ENCODE results near the gene POU2F3. TPM values are rescaled to one million over a fixed set of nuclear protein-coding genes. Genes with fewer than 3 reads are reported as not detected.

POU2F3 gene
- total and polyA plus RNA-seq, 2 of the 8 experiments (the other 6 are each of a cell fraction or from before 2014, with no cell fraction given), result 1.0 to 2.1 TPM

DNA sequence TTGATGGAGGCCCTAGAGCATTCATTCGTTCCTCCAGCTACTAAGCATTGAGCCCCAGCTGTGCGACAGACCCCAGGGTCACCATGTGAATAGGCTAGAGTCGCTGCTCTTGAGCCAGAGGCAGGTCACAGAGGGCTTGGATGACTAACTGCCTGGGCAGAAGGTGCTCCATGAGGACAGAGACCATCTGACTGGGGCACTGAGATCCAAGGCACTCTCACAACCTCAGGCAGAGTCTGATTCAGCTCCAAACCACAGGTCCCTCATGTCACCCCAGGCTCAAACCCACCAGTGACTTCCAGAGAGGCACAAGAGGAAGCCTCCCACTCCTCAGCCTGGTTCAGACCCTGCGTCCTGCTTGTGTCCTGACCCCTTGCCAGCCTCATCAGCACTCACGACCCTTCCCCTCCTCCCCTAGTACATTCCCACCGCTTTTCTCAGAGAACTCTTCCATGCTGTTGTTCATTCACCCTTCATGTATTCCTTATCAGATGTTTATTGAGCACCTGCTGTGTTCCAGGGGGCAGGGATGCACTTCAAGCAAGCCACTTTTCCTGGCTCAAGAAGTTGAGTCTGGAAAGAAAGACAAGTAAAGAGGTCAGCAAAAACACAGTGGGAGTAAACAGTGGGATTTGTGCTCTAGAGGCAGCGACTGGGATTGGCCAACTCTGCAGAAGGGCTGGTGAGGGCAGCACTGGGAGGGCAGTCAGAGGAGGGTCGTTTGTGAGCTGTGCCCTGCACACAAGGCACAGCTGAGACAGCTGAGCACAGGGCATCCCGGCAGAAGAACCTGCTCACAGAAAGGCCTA is 19.8 kb upstream of the POU2F3 start:
- Histone ChIP-seq H3K18ac (ENCODE audit: extremely low read depth, low read length) (no peak overlapping the region), H3K4ac (replicated peaks; ENCODE audit: insufficient read length, low read depth, low read length) (no peak overlapping the region), H3K4me3 (ENCODE audit: extremely low read depth in 1 of 4, insufficient read depth in 2 of 4, low read depth in 3 of 4, low read length in 4 of 4) (no peak overlapping the region), H3K56ac (replicated peaks; ENCODE audit: insufficient read length, low read depth, low read length) (no peak overlapping the region), H4K91ac (replicated peaks; ENCODE audit: insufficient read length, low read length) (no peak overlapping the region), H3K23ac (ENCODE audit: insufficient read length) (no peak overlapping the region), H2BK5ac (ENCODE audit: low read depth, low read length) (no peak overlapping the region), H3K9ac (replicated peaks in 1 of 4; ENCODE audit: extremely low read depth in 1 of 4, low read depth in 3 of 4, low read length in 3 of 4) (no peak overlapping the region), H3K14ac (ENCODE audit: insufficient read length) (no peak overlapping the region), H2AFZ (ENCODE audit: low read length) (no peak overlapping the region), H4K20me1 (replicated peaks in 1 of 2; ENCODE audit: control insufficient read depth in 1 of 2, insufficient read depth in 2 of 2, low read length in 2 of 2) (peaks cover 0 to 2% of the 10 kb centered on the region in 2 experiments), H3K23me2 (ENCODE audit: low read depth, low read length) (no peaks in the 10 kb centered on the region), H3K9me3 (ENCODE audit: insufficient read depth in 2 of 2, low read depth in 1 of 2, low read length in 1 of 2) (no peaks in the 10 kb centered on the region), H3K4me2 (ENCODE audit: insufficient read depth in 1 of 2, low read depth in 2 of 2, low read length in 2 of 2) (no peak overlapping the region), H3K79me2 (ENCODE audit: control insufficient read depth in 1 of 2, insufficient read depth in 2 of 2, low read length in 2 of 2) (no peaks in the 10 kb centered on the region), H2BK12ac (ENCODE audit: low read depth, low read length) (no peak overlapping the region), H4K5ac (ENCODE audit: insufficient read length, low read depth, low read length) (no peak overlapping the region), H3K27ac (ENCODE audit: low read depth, low read length) (no peak overlapping the region), H2BK15ac (ENCODE audit: low read length) (no peak overlapping the region), H2BK120ac (replicated peaks; ENCODE audit: low read depth, low read length) (no peak overlapping the region), H2AK5ac (ENCODE audit: low read depth, low read length) (no peak overlapping the region), H3K4me1 (replicated peaks in 1 of 4; ENCODE audit: control insufficient read depth in 3 of 4, insufficient read depth in 4 of 4, low read length in 3 of 4) (peaks cover 0 to 16% (median 8%) of the 10 kb centered on the region in 4 experiments; a peak in 5 of 7 replicates), H2BK20ac (ENCODE audit: low read length) (no peak overlapping the region), H3K36me3 (ENCODE audit: control insufficient read depth in 2 of 4, insufficient read depth in 4 of 4, low read length in 3 of 4) (no peaks in the 10 kb centered on the region), H3K79me1 (ENCODE audit: low read depth, low read length) (no peaks in the 10 kb centered on the region), H3K27me3 (replicated peaks in 1 of 4; ENCODE audit: control insufficient read depth in 3 of 4, extremely low read depth in 1 of 4, insufficient read depth in 3 of 4, low read length in 3 of 4) (peaks cover 12 to 51% (median 27%) of the 10 kb centered on the region in 4 experiments), H4K8ac (ENCODE audit: extremely low read depth, insufficient read depth, low read length) (0 out of 2 replicates have a peak overlapping the region, but pooled peaks have one; percentile 51)
- no peak for DNase-seq (ENCODE audit: low read depth in 1 of 2, low spot score in 2 of 2)
- ChIA-PET POLR2A (ENCODE audit: partially characterized antibody) (no interaction called here), CTCF (ENCODE audit: partially characterized antibody) (interaction anchor here (0.8 to 26.2 kb wide), 6 partner anchors 10 to 83 kb away, joined by 3 to 394 read pairs (median 4); no protein-coding TSS in a partner anchor)
- TF ChIP-seq JUND (IDR thresholded peaks at IDR 0.05; ENCODE audit: low read length) (no peak), MAX (IDR thresholded peaks at IDR 0.05) (no peak), GABPA (IDR thresholded peaks at IDR 0.05; ENCODE audit: borderline replicate concordance, insufficient read depth, low read length) (no peak), TAF7 (optimal IDR thresholded peaks at IDR 0.05; ENCODE audit: borderline replicate concordance, low read depth, low read length) (no peak)
- no peak for FAIRE-seq
- 72% methylated on average over 9 of the region's 9 CpGs; no CpG with 5 or more reads in 1 of the 2 experiments for WGBS, 2 experiments (ENCODE audit: extremely low coverage in 1 of 2, insufficient coverage in 1 of 2, insufficient read length in 1 of 2, insufficient replicate concordance in 2 of 2, low coverage in 1 of 2, low lambda C conversion rate in 2 of 2, missing lambda C conversion rate in 1 of 2)
